HG02840 (cell line): ENCODE measurements around the gene TRIM43B.
"Not testable (repeated sequence)": the region's sequence is repeated elsewhere in the genome, so short reads cannot be mapped to it uniquely, and the experiment has no call there.

ENCODE experiments used
- ATAC-seq: cut with Tn5 transposase; IDR thresholded peaks from one replicate; pipeline ENCODE4 v1.9.1; 2021; ENCODE audit warnings: mild to moderate bottlenecking, moderate library complexity, moderate number of reproducible peaks; ENCODE audit not compliant: unreplicated experiment, low FRiP score

TRIM43B gene

DNA sequence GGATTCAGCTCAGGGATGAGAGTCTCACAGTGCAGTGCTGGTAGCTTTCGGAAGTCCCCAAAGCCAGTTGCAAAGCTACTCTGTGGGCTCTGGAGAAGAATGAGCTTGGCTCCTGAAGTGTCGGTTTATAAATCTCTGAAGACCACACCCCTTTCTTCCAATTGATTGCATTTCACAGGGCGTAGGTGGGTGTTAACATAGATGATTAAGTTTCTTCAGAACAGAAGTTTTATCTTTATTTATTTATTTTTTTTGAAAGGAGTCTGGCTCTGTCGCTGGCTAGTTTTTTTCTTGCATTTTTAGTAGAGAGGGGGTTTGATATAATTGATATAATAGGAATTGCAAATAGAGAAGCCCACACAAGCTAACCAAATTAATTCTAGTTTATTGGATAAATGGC is at the start of gene TRIM43B:
Gene TRIM43B, minus strand, starts transcription at position 101 of the 400 bp plus-strand sequence. CDS start 2,040 bp downstream, outside the sequence.
- not testable (repeated sequence) for ATAC-seq

DNA sequence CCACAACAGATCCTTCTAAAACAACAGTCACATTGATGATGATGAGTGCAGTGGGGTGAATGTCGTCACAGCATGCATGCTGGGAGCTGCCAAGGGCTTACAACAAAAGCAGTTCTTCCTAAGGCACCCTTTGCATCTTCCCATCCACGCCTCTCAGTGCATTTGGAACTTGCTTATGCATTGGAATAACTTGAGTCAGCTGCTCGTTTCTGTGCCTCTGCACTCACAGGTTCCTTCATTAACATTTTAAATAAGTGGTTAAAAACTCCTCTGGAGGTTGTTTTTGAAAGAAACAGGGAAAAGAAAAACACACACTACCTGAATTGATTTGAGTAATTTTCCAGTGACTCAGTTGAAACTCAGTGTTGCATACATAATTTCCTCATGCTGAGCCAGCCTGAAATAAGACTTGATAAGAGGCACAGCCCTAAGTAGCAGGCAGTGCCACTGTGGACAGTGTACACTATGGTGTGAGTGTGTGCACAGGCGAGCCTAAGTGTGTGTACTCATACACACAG is 46.8 kb upstream of the TRIM43B start:
- ATAC-seq: no peak

DNA sequence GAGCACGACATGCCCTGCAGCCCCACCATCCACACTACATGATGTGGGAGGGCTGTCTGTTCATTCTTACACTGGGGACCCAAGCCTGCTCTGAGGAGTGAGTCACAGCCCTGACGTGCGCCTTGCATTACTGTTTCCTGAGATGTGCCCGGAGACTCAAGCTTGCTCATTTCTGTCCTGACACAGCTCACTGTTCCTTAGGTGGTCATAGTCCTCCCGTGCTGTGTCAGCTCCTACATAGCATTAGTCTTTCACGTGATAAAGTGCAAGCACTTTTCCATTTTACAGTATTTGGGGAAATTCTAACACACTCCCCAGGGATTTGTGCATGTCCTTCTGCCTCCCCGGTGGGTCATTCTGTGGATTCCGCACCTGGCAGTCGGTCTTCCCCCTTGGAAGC is 46.2 kb upstream of the TRIM43B start:
- ATAC-seq: peak; percentile 61

DNA sequence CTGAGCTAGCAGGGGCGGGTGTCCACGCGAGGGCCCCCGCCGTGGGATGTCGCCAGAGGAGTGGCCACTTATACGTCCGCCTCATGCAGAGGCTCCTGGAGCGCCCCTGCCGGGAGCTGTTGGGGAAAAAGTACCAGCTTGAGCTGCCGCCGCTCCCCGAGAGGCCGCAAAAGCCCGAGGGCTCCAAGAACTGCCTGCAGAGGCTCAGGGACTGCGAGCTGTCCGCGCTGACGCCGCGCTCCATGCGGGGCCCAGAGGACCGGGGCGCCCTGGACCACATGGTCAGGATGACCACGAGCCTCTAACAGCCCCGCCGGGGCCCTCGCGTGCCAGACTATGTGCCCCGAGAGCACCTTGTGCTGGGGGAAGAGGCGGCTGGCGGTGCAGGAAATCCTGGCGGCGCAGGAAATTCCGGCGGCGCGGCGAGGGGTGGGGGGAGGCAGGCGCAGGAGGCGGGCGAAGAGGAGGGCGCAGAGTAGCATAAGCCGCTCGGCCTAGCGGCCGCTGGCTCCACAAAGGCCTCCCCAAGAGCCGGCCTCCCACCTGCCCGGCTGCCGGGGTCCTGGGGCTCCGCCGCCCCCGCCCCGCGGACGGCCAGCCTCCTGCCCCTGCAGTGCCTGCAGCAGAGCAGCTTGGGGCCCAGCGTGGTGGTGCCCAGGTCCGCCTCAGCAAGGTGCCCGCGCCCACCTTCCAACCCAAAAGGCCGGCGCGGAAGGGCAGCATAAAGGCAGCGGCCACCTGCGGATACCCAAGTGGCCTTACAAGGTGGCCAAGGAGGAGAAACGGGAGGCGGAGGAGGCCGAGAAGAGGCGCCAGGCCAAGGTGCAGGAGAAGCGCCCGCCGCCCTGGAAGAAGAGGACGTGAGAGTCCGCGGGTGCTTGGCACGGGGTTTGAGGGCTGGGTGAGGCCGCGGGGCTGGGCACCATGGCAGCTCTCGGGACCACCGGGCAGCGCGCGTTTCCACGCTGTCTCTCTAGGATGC is 42.1 kb upstream of the TRIM43B start:
- peak; percentile 65 for ATAC-seq

DNA sequence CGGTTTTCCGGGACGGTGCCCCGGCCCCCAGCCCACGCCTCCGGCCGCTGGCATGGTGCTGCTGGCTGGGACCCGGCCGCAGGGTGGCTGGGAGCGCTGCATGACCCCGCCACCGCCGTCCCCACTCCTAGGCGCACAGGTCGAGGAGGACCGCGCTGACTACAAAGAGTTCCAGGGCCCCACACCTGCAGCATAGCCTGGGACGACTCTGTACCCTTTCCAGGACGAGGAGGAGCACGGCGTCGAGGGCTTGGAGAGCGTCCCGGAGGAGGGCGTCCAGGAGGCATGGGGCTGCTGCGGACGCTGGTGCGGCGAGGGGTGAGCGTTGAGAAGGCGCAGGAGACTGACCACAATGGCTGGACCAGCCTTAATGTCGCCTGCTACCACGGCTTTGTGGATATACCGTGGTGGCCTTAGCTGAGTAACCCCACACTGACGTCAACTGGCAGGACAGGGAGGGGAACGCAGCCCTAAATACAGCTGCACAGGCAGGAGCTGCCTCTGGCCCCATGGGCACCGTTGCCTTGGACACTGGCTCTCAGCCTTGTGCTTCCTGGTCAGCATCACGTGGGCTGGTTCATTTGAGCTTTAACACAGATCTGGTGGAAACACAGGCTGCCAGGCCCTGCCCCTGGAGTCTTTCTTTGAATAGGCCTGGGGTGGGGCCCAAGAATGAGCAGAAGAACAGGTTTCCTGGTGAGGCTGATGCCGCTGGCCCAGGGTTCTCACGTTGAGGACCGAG is 40.9 kb upstream of the TRIM43B start:
- ATAC-seq: no peak

DNA sequence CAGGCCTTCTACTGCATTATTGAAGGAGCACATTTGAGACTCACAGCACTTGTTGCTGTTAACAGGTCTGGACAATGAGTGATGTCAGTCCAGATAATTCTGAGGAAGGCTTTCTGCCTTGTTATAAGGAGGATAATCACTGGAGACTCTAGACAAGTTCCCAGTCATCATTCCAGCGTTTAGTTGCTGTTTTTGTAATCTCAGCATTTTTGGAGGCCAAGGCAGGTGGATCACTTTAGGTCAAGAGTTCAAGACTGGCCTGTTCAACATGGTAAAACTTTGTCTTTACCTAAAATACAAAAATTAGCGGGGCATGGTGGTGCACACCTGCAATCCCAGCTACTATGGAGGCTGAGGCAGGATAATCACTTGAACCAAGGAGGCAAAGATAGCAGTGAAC is 39.6 kb upstream of the TRIM43B start:
- no peak for ATAC-seq

DNA sequence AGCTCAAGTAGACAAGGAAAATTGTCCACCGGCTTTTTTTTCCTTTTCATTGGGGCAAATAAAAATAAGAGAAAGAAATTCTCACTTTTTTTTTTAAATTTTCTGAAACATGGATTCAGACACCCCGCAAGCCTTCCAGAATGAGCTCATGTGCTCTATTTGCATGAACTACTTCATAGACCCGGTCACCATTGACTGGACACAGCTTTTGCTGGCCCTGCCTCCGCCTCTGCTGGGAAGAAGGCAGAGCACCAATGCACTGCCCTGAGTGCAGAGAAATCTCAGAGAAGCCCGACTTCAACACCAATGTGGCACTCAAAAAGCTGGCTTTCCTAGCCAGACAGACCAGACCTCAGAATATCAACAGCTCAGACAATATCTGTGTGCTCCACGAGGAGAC is 30.2 kb upstream of the TRIM43B start:
- ATAC-seq: no peak

DNA sequence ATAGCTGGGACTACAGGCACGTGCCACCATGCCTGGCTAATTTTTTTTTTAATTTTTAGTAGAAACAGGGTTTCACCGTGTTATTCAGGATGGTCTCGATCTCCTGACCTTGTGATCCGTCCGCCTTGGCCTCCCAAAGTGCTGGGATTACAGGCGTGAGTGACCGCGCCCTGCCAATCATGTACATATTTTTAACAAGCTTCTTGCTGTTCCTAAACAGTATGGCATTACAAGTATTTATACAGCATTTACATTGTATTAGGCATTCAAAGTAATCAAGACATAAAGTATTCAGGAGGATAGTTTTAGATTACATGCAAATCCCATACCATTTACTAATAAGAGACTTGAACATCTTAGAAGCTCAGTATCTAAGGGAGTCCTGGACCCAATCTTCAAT is 29.7 kb upstream of the TRIM43B start:
- not testable (repeated sequence) for ATAC-seq

DNA sequence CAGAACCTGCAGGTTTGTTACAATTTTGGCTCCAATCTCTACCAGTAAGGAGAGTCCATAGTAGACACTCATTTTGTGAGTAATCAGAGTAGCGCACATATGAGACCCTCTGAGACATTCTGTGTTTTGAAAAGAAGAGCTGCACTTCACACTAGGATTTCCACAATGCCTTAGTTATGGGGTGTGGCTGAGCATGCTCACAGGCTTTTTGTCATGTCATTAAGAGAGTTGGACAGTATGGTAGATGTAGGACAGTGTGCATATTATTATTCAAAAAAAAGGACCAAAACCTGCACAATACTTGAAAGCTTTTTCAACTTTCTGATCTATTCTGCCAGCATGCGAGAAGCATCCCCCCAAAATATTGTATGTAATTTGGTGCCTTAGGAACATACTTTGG is 24.9 kb upstream of the TRIM43B start:
- no peak for ATAC-seq

DNA sequence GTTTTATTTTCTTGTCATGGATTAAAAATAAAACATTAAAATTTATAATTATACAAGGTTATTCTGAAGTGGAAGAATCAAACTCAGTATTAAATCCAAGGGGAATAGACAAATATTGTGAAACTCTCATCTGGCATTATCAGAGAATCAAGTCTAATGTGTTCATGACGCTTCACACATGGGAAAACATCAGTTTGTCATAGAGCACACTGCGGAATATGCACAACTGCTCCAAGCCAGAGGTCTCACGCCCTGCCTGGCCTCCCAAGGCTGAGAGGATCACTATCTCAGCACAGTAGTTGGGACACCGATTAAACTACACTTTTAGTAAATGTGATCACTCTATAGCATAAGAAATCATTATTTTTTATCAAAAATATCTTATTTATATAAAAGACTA is 20.7 kb upstream of the TRIM43B start:
- ATAC-seq: no peak

DNA sequence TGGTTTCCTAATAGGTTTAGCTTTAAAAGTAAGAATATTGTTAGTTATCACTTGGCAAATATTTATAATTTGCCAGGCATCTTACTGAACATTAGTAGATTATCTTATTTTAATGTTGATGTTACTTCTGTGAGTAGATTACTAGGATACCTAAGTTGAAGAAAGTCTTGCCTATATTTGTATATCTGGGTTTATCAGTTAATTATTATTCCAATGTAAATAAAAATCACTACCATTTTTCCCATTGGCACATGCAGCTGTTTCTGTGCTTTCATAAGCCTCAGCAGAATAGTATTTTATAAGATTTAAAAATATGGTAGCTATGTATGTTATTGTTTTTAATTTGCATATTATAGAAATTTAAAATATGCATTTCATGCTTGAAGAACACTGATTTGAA is 16.3 kb upstream of the TRIM43B start:
- ATAC-seq: no peak

DNA sequence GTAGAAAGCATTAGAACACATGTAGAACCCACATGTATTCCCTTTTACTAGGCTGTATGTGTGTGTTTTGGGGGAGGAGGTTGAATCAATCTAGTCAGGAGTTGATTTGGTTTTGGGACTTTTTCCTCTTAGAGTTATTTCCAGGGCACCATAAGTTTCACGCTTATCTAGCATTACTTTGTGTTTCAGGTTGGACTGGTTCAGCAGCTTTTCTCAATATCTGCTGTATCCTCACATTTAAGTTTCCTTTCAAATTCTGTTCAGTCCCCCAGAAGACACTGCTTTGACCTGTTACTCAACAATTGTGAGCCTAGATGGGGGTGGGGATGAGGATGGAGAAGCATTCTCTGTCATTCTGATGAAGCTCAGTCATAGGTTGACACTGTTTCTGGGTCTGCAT is 7.5 kb upstream of the TRIM43B start:
- ATAC-seq: not testable (repeated sequence)

DNA sequence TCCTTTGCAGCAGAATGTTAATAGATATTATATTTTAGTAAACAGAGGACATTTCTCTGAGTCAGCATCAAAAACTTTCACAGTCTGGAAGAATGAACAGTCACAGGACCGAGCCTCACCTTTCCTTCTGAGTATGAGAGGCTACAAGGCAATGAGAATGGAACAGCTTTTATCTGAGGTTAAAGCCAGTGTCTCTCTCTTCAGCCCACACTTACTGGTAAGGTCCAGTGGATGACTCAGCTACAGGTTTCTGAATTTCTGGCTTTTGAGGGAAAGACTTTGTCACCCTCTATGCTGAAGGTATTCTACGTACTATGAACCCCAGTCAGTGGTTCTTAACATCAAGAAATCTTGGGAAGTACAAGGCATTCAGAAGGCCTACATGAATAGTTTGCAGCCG is 9.5 kb downstream of the TRIM43B start:
- not testable (repeated sequence) for ATAC-seq

DNA sequence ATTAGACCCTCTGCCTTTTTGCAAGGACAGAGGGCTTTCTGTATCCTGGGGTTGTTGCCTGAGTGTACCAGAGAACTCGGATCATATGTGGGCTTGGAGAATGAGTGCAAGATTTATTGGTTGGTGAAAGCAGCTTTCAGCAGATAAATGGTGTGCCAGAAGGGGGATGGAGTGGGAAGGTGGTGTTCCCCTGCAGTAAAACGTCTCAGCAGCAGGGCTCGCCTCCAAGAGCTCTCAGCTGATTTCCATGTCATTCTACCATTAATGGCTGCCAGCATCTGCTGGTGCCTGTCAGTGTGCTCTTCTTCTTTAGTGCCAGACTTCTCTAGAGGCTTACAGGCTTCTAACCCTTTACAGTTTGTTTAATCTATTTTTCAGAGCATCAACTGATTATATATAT is 16.6 kb downstream of the TRIM43B start:
- not testable (repeated sequence) for ATAC-seq

DNA sequence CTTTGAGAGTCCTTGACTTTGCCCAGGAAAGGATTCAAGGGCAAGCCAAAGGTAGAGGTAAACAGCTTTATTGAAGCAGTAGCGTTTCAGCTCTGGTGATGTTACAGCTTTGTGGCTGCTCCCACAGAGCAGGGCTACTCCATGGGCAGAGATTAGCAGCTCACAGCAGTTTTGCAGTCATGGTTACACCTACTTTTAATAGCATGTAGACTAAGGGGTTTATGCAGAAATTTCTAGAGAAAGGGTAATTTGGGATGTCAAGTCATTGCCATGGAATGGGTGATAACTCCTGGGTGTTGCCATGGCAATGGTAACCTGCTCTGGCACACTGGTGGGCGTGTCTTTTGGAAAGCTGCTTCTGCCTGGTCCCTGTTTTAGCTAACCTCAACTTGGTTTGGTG is 18.0 kb downstream of the TRIM43B start:
- not testable (repeated sequence) for ATAC-seq

DNA sequence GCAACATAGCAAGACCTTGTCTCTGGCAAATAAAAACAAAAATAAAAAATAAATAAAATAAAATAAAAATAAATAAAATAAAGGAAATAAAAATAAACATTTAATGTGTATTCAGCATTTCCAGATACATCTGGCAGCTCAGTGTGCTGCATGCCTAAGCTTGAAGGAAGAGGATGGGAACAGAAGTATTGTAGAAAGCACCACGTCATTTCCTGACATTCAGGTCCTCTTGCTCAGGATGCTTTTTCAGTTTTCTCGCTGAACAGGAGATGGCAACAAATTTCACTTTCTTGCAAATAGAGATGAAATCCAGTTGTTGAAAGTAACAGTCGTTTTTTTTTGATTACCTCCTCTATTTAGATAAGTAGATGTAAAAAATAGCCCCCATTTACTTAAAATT is 21.3 kb downstream of the TRIM43B start:
- ATAC-seq: not testable (repeated sequence)

DNA sequence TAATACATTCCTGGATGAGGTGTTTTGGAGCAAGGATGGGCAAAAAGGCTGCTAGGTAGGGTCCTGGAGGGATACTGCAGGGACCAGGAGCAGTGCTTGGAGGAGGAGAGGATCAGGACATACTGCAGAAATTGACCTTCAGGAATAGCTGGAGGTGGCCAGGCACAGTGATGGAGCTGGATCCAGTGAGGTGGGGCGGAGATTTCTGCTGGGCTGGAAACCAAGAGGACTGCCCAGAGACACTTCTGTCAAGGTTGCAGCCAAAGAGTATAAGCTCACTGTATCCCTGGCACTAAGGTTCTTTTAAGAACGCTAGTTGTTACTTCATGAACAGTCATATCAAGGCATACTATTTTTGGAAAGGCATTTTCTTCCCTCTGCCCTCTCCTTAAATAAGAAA is 39.2 kb downstream of the TRIM43B start:
- ATAC-seq: not testable (repeated sequence)

DNA sequence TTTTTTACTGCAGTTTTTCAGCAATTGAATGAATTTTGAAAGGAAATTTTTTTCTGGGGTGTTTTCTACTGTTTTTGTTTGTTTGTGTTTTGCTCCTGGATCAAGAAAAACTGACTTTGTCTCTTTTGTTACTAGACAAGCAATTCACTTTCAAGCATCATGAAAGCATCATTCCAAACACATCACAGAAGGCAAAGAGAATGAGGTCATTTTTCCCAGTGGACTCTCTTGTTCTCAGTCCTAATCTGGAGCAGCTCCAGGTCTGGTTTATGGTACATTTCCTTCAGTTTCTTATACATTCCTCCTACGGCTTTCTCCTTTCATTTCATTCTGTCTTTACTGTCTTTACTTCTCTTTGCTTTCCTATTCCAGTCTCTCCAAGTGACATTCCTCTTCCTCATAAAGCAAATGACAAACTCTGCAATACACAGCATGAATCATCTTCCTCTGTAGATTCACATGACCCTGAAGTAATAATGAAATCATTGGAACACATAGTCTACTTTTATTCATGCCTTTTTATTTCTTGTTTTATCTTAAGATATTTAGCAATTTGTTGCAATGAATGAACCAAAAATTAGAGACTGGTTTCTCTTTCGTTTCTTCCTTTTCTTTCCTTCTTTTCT is 42.0 kb downstream of the TRIM43B start:
- not testable (repeated sequence) for ATAC-seq

DNA sequence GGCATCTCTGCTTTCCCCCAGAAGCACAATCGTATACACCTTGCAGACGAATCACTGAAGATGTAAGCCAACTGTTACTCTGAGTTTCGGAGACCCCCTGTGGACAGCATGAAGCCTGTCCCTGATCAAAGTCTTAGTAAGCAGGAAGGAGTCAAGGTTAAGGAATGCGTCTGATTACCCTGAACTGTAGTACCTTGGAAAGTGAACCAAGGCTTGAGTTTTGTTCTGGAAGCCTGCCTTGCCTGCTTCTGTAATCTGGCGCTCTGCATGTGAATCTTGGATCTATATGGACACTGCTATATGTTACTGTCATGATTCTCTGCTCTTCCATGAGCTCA is 48.7 kb downstream of the TRIM43B start:
- not testable (repeated sequence) for ATAC-seq

DNA sequence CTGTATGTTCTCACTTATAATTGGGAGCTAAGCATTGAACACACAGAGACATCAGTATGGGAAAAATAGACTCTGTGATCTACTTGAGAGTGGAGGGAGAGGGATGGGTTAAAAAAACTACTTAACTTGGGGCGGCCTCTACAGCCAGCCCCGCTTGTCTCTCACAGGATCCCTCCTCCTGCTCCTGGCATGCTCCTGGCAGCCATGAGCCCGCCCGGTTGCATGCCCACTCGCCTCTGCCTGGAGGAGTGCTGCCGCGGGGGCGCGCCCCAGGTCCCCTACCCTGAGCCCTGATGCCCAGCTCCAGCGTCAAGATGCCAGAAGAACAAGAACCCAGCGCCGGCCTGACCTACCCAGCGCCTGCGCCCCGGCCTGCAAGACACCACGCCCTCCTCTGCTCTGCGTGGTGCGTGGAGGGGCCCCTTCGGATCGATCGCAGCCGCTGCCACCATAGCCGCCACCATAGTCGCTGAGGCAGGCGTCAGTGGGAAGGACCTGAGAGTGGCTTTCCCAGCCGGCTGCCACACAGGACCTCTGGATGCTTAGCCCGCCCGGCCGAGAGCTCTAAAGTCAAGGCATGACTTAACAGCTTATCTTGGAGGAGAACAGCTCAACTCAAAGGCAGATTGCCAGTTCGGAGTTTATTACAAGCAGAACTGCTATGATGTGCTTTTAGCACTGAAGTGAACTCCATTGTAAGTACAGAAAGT is 49.2 kb downstream of the TRIM43B start:
- not testable (repeated sequence) for ATAC-seq
